HUES64 (cell line): ENCODE measurements around the gene INSRR.

Experiments
- H3K27ac ChIP-seq: 2 replicates; pipeline ENCODE4 v1.7.0; 2013; ENCODE audit warnings: low read depth, low read length, inconsistent platforms
- H3K27me3 ChIP-seq: 2 replicates; pipeline ENCODE4 v1.6.1; 2013; ENCODE audit warnings: mild to moderate bottlenecking, low read length; ENCODE audit not compliant: insufficient read depth
- H3K36me3 ChIP-seq: 2 replicates; pipeline ENCODE4 v1.6.1; 2013; ENCODE audit warnings: mild to moderate bottlenecking, low read length; ENCODE audit not compliant: insufficient read depth
- H3K4me1 ChIP-seq: 2 replicates; pipeline ENCODE4 v1.6.1; 2013; ENCODE audit warnings: mild to moderate bottlenecking, low read length, moderate library complexity; ENCODE audit not compliant: insufficient read depth
- H3K4me3 ChIP-seq: 2 replicates; pipeline ENCODE4 v1.5.1; 2013; ENCODE audit warnings: mild to moderate bottlenecking, low read length, moderate library complexity
- H3K9ac ChIP-seq: 2 replicates; pipeline ENCODE4 v1.6.1; 2013; ENCODE audit warnings: mild to moderate bottlenecking, low read depth, low read length
- H3K9me3 ChIP-seq: 2 replicates; pipeline ENCODE4 v1.6.1; 2013; ENCODE audit warnings: low read depth, low read length; ENCODE audit not compliant: insufficient read depth
- WGBS: fragments of 150-250, 120-280 bp; methylation state at CpG from one replicate; pipeline ENCODE4 v1.1.7; 2013; ENCODE audit warnings: missing lambda C conversion rate; 5-methylcytosine and 5-hydroxymethylcytosine counted together

Gene INSRR

DNA sequence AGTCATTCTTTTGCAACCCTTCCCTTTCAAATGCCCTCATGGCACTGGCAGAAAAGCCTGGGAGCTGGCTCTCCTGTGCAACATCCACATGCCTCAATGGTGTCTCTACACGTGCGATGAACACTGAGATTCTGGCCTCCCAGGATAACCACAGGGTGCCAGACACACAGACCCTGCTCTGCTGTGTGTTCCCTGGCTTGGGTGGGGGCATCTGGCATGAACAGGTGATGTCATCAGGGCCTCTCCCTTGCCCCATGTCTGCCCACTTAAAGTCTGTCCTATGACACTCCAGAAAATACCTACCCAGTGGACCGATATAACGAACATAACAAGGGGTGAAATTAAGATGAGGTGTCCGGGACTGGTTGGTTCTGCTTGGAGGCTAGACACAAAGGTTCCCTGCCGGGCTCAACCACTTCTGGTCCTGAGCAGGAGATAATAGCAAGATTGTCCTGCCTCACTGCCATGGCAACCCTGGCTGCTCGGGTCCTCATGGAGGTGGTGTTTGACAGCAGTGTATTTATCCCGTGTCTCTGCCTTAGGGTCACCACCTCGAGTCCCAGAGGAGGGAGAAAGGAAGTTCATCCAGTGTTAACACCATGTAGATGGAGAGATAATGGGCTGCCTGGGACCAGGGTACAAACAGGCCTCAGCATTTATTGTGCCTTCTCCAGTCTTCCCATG is 19.3 kb downstream of the INSRR start:
- Histone ChIP-seq H3K9ac (no peak overlapping the region), H3K36me3 (no peaks in the 10 kb centered on the region), H3K27ac (no peak overlapping the region), H3K4me1 (0 out of 2 replicates have a peak, but pooled peaks cover under 1% of the 10 kb centered on the region), H3K4me3 (no peak overlapping the region), H3K9me3 (no peaks in the 10 kb centered on the region), H3K27me3 (peaks cover 58% of the 10 kb centered on the region)
- WGBS = 44% methylated on average over 9 of the region's 9 CpGs

DNA sequence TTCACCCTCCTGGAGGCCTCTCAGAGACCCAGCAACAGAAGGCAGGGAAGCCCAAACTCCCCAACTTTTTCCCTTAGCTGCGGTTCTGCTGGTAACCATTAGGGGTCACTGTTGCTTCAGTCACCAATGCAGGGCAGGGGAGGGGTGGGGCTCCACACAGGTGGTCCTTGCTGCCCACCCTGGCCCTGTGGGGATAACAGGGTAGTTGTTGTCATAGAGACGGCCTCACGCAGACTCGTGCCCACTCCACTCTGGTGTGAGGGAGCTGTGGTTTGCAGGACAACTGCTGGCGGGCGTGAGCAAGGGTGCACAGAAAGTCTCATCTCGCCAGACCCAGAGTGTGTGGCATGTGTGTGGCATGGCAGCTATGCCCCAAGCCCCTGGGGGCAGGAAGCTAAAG is 19.9 kb downstream of the INSRR start:
- H3K4me3 ChIP-seq = no peak overlapping the region
- no peaks in the 10 kb centered on the region for H3K36me3 ChIP-seq
- H3K27me3 ChIP-seq = peaks cover 55% of the 10 kb centered on the region
- no peak overlapping the region for H3K27ac ChIP-seq
- H3K4me1 ChIP-seq = no peaks in the 10 kb centered on the region
- 30% methylated on average over 7 of the region's 7 CpGs for WGBS
- no peaks in the 10 kb centered on the region for H3K9me3 ChIP-seq
- H3K9ac ChIP-seq = no peak overlapping the region

DNA sequence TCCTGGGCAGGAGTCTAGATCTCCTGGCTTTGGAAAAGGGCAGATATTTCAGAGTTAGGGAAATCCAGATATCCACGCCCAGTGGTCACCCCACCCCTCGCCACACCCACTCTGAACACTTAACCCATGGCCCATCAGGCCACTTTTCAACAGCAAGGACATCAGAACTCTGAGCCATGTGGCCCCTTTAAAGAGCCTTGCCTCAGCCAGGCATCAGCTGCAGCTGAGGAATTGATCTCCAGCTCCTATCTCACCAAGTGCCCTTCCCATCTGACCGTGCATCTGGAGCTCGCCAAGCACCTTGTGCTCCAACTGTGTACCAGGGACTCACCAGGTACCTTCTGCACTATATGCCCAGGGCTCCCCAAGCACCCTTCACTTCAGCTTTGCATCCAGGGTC is 22.0 kb downstream of the INSRR start:
- H3K4me3 ChIP-seq = no peak overlapping the region
- H3K9me3 ChIP-seq = no peaks in the 10 kb centered on the region
- no peaks in the 10 kb centered on the region for H3K4me1 ChIP-seq
- H3K27ac ChIP-seq = no peak overlapping the region
- 89% methylated on average over 4 of the region's 4 CpGs for WGBS
- H3K9ac ChIP-seq = no peak overlapping the region
- peaks cover 49% of the 10 kb centered on the region for H3K27me3 ChIP-seq
- H3K36me3 ChIP-seq = no peaks in the 10 kb centered on the region

GRCh38 chr1:156836041-156836654 is 22.8 kb downstream of the INSRR start:
- no peak overlapping the region for H3K27ac ChIP-seq
- 70% methylated on average over 5 of the region's 5 CpGs for WGBS
- no peak overlapping the region for H3K9ac ChIP-seq
- peaks cover 48% of the 10 kb centered on the region for H3K27me3 ChIP-seq
- no peaks in the 10 kb centered on the region for H3K4me1 ChIP-seq
- no peaks in the 10 kb centered on the region for H3K9me3 ChIP-seq
- no peak overlapping the region for H3K4me3 ChIP-seq
- H3K36me3 ChIP-seq = no peaks in the 10 kb centered on the region

- Histone ChIP-seq H3K27me3 (peaks cover 45% of the 10 kb centered on the region), H3K36me3 (no peaks in the 10 kb centered on the region), H3K4me1 (no peaks in the 10 kb centered on the region), H3K4me3 (no peak overlapping the region), H3K27ac (no peak overlapping the region), H3K9ac (no peak overlapping the region), H3K9me3 (no peaks in the 10 kb centered on the region)
- WGBS = 79% methylated on average over 2 of the region's 3 CpGs
Observed at GRCh38 chr1:156834322-156834721, 24.6 kb downstream of the INSRR start.

- Histone ChIP-seq H3K4me1 (no peaks in the 10 kb centered on the region), H3K27me3 (peaks cover 45% of the 10 kb centered on the region), H3K4me3 (no peak overlapping the region), H3K9me3 (no peaks in the 10 kb centered on the region), H3K9ac (no peak overlapping the region), H3K36me3 (no peaks in the 10 kb centered on the region), H3K27ac (no peak overlapping the region)
- 72% methylated on average over 2 of the region's 2 CpGs for WGBS
Observed at GRCh38 chr1:156833603-156834002, 25.3 kb downstream of the INSRR start.

DNA sequence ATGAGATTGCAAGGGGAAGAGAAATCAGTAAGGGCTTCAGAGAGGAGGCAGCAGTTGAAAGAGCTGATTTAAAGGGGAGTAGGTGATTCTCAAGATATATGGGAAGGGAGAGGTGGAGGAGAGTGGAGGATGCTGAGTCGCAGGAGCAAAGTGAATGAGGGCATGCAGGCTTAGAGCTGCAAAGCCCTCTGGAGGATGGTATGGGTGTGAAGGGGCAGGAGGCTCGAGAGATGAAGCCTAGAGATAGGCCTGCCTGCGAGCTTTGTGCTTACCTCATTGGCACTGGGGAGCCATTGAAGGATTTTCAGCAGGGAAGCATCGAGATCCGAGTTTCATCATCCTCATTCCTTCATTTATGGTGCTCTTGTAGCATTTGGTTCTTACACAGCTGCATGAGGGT is 26.5 kb downstream of the INSRR start:
- Histone ChIP-seq H3K9me3 (no peaks in the 10 kb centered on the region), H3K27me3 (peaks cover 41% of the 10 kb centered on the region), H3K4me3 (no peak overlapping the region), H3K4me1 (no peaks in the 10 kb centered on the region), H3K36me3 (no peaks in the 10 kb centered on the region), H3K27ac (no peak overlapping the region), H3K9ac (no peak overlapping the region)
- WGBS = 63% methylated on average over 5 of the region's 5 CpGs

GRCh38 chr1:156828400-156829124 is 30.4 kb downstream of the INSRR start:
- no peak overlapping the region for H3K4me3 ChIP-seq
- WGBS = 74% methylated on average over 18 of the region's 18 CpGs

DNA sequence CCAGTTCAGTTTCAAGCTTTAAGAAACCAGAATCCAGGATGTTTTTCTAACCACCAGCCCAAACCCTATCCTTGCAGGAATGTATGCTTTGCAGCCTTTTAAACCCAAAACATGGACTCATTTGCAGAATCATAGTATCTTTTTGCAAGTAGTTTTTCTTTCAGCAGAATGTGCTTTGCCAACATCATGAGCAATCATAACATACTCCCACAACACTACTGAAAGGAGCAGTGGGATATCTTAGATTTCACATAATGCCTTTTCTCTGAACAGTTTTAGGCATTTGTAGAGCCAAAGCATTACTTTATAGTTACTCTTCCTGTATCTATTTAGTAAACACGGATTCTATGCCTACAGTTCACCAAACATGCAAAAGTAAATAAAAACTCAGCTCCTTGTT is 32.3 kb downstream of the INSRR start:
- H3K4me1 ChIP-seq = no peaks in the 10 kb centered on the region
- 86% methylated on average over 1 of the region's 1 CpG for WGBS
- H3K9me3 ChIP-seq = no peaks in the 10 kb centered on the region
- H3K9ac ChIP-seq = no peak overlapping the region
- peaks cover 22% of the 10 kb centered on the region for H3K27me3 ChIP-seq
- no peak overlapping the region for H3K4me3 ChIP-seq
- no peak overlapping the region for H3K27ac ChIP-seq
- H3K36me3 ChIP-seq = no peaks in the 10 kb centered on the region

More at GRCh38 chr1:156828400-156829124, 30.4 kb downstream of the INSRR start:
- H3K27me3 ChIP-seq = peaks cover 25% of the 10 kb centered on the region
- no peaks in the 10 kb centered on the region for H3K4me1 ChIP-seq
- H3K9me3 ChIP-seq = no peaks in the 10 kb centered on the region
- no peak overlapping the region for H3K27ac ChIP-seq
- no peak overlapping the region for H3K9ac ChIP-seq
- no peaks in the 10 kb centered on the region for H3K36me3 ChIP-seq

GRCh38 chr1:156823210-156823790 is 35.6 kb downstream of the INSRR start:
- H3K27me3 ChIP-seq = peaks cover 27% of the 10 kb centered on the region
- H3K9me3 ChIP-seq = no peaks in the 10 kb centered on the region
- H3K36me3 ChIP-seq = no peaks in the 10 kb centered on the region
- H3K27ac ChIP-seq = no peak overlapping the region
- H3K9ac ChIP-seq = no peak overlapping the region
- no peaks in the 10 kb centered on the region for H3K4me1 ChIP-seq
- 88% methylated on average over 5 of the region's 5 CpGs for WGBS
- H3K4me3 ChIP-seq = no peak overlapping the region

DNA sequence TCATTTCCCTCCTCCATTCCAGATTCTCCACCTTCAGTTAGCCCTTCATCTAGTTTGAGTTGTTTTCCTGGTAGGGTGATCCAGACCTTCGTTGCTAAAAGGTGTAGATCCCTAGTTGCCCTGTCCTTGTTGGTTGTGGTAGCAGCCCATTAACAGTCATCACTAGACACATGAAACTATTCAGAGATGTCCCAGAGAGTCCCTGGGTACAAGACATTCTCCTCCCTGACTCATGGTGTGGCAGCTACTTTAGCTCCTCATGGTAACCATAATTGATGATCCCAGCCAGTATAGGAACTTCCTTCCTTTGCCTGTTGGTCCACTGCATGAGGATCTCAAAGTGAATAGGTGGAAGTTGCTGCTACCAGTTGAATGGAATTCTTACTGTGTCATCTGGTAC is 36.2 kb downstream of the INSRR start:
- H3K36me3 ChIP-seq = no peaks in the 10 kb centered on the region
- no peak overlapping the region for H3K27ac ChIP-seq
- H3K27me3 ChIP-seq = peaks cover 27% of the 10 kb centered on the region
- H3K9me3 ChIP-seq = no peaks in the 10 kb centered on the region
- no peaks in the 10 kb centered on the region for H3K4me1 ChIP-seq
- H3K9ac ChIP-seq = no peak overlapping the region
- 93% methylated on average over 1 of the region's 1 CpG for WGBS
- H3K4me3 ChIP-seq = no peak overlapping the region
